HG02571 (cell line): Measurements from ENCODE around the gene PIAS2.
"Not testable (repeated sequence)": the region's sequence is repeated elsewhere in the genome, so short reads cannot be mapped to it uniquely, and the experiment has no call there.

Experiments used
- ATAC-seq: cut with Tn5 transposase; IDR thresholded peaks from one replicate; pipeline ENCODE4 v1.9.1; 2021; ENCODE audit warnings: mild to moderate bottlenecking, moderate library complexity; ENCODE audit not compliant: unreplicated experiment

The PIAS2 gene

GRCh38 chr18:46917108-46917802 lies at the start of gene PIAS2, which contains the start of gene KATNAL2:
Gene PIAS2 (minus strand): TSS chr18:46917507. CDS start chr18:46917345, 162 bp downstream.
Gene KATNAL2 (plus strand): TSS chr18:46917602. CDS start chr18:46946873, 29,271 bp downstream.
- ATAC-seq: peak; percentile 84

- not testable (repeated sequence) for ATAC-seq
Observed at GRCh38 chr18:46966266-46966665, 49.0 kb upstream of the PIAS2 start.

GRCh38 chr18:46964579-46965293 lies 47.4 kb upstream of the PIAS2 start:
- ATAC-seq: not testable (repeated sequence)

GRCh38 chr18:46963656-46964578 lies 46.6 kb upstream of the PIAS2 start:
- ATAC-seq: not testable (repeated sequence)

- no peak for ATAC-seq
Observed at GRCh38 chr18:46958209-46958608, 40.9 kb upstream of the PIAS2 start.

GRCh38 chr18:46953195-46953594 lies 35.9 kb upstream of the PIAS2 start:
- no peak for ATAC-seq

- ATAC-seq: no peak
Observed at GRCh38 chr18:46950064-46950656, 32.9 kb upstream of the PIAS2 start.

GRCh38 chr18:46946656-46947282 lies 29.5 kb upstream of the PIAS2 start:
- ATAC-seq: peak; percentile 89

- no peak for ATAC-seq
Observed at GRCh38 chr18:46942646-46943045, 25.3 kb upstream of the PIAS2 start.

GRCh38 chr18:46939998-46940571 lies 22.8 kb upstream of the PIAS2 start:
- ATAC-seq: no peak

- ATAC-seq: no peak
Observed at GRCh38 chr18:46939337-46939963, 22.1 kb upstream of the PIAS2 start.

GRCh38 chr18:46920653-46921052 lies 3.3 kb upstream of the PIAS2 start:
- ATAC-seq: no peak

- no peak for ATAC-seq
Observed at GRCh38 chr18:46920067-46920466, 2.8 kb upstream of the PIAS2 start.

- no peak for ATAC-seq
Observed at GRCh38 chr18:46917803-46918600, 695 bp upstream of the PIAS2 start.

- ATAC-seq: peak; percentile 33
Observed at GRCh38 chr18:46916551-46917107, 678 bp downstream of the PIAS2 start.

GRCh38 chr18:46915800-46916550 lies 1.3 kb downstream of the PIAS2 start:
- no peak for ATAC-seq

- ATAC-seq: no peak
Observed at GRCh38 chr18:46910856-46911255, 6.5 kb downstream of the PIAS2 start.

GRCh38 chr18:46909497-46909896 lies 7.8 kb downstream of the PIAS2 start:
- ATAC-seq: no peak
